ENCODE results near the gene YIF1A. TPM values are rescaled to one million over a fixed set of nuclear protein-coding genes. Genes with fewer than 3 reads are reported as not detected.
A peak's percentile ranks its signal among the peaks of the same experiment; 100 is the strongest.

Gene YIF1A
- polyA plus RNA-seq, 3 donors: 50.0 to 81.1 (median 63.8) TPM

- no peaks in the 10 kb centered on the region for H3K36me3 ChIP-seq (replicated peaks in 1 of 2; ENCODE audit: control insufficient read depth in 1 of 2, insufficient read depth in 2 of 2, low read length in 2 of 2)
- H3K4me3 ChIP-seq (replicated peaks in 1 of 3; ENCODE audit: low read depth in 2 of 3, low read length in 3 of 3): no peak overlapping the region
- H3K36me3 Mint-ChIP-seq: no peaks in the 10 kb centered on the region
- TF ChIP-seq, protein P1, sequence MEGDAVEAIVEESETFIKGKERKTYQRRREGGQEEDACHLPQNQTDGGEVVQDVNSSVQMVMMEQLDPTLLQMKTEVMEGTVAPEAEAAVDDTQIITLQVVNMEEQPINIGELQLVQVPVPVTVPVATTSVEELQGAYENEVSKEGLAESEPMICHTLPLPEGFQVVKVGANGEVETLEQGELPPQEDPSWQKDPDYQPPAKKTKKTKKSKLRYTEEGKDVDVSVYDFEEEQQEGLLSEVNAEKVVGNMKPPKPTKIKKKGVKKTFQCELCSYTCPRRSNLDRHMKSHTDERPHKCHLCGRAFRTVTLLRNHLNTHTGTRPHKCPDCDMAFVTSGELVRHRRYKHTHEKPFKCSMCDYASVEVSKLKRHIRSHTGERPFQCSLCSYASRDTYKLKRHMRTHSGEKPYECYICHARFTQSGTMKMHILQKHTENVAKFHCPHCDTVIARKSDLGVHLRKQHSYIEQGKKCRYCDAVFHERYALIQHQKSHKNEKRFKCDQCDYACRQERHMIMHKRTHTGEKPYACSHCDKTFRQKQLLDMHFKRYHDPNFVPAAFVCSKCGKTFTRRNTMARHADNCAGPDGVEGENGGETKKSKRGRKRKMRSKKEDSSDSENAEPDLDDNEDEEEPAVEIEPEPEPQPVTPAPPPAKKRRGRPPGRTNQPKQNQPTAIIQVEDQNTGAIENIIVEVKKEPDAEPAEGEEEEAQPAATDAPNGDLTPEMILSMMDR (IDR thresholded peaks at IDR 0.05): no peak
- H3K9me3 ChIP-seq (replicated peaks in 1 of 2; ENCODE audit: control insufficient read depth in 1 of 2, insufficient read depth in 1 of 2, low read length in 2 of 2): no peaks in the 10 kb centered on the region
- no peaks in the 10 kb centered on the region for H3K27me3 ChIP-seq (ENCODE audit: control insufficient read depth in 2 of 2, insufficient read depth in 2 of 2, low read length in 2 of 2)
- H3K4me3 Mint-ChIP-seq: peak overlapping the region in 1 of 2 donors; percentile 11
- peaks cover 22% of the 10 kb centered on the region for H3K4me1 Mint-ChIP-seq
- no peaks in the 10 kb centered on the region for H3K79me2 ChIP-seq (ENCODE audit: insufficient read depth, low read length)
- no peak overlapping the region for H2AFZ ChIP-seq (ENCODE audit: insufficient read depth, low read depth, low read length, poor library complexity, severe bottlenecking)
- peaks cover 0 to under 1% (median 0%) of the 10 kb centered on the region in 7 donors for H3K9me3 Mint-ChIP-seq
- WGBS (ENCODE audit: insufficient coverage): 92% methylated on average over 5 of the region's 8 CpGs
- intact Hi-C loops (cut with micrococcal nuclease): loop anchor here in 1 of 2 donors (10.0 kb wide), 1 partner anchor 74 kb away; no protein-coding TSS in a partner anchor
- H3K27ac ChIP-seq (ENCODE audit: low read depth in 1 of 2, low read length in 2 of 2): no peak overlapping the region
- no peak overlapping the region for H3K9ac ChIP-seq (ENCODE audit: insufficient read depth, low read length, poor library complexity, severe bottlenecking)
- H3K4me2 ChIP-seq (replicated peaks; ENCODE audit: extremely low read depth, low read length, poor library complexity, severe bottlenecking): no peak overlapping the region
- no peak for DNase-seq
- H3K4me1 ChIP-seq (ENCODE audit: control insufficient read depth in 1 of 2, insufficient read depth in 2 of 2, low read length in 2 of 2): peaks cover 25 to 33% of the 10 kb centered on the region in 2 donors
- no peaks in the 10 kb centered on the region for H4K20me1 ChIP-seq (ENCODE audit: insufficient read depth, low read length)
- H3K27ac Mint-ChIP-seq: no peak overlapping the region
- peaks cover 6 to 13% (median 12%) of the 10 kb centered on the region in 3 donors for H3K27me3 Mint-ChIP-seq (ENCODE audit: low read depth in 3 of 3)
Observed at GRCh38 chr11:66310324-66310723, 21.4 kb upstream of the YIF1A start.

- H4K20me1 ChIP-seq (ENCODE audit: insufficient read depth, low read length): no peaks in the 10 kb centered on the region
- no peaks in the 10 kb centered on the region for H3K9me3 ChIP-seq (replicated peaks in 1 of 2; ENCODE audit: control insufficient read depth in 1 of 2, insufficient read depth in 1 of 2, low read length in 2 of 2)
- no peak overlapping the region for H3K4me2 ChIP-seq (replicated peaks; ENCODE audit: extremely low read depth, low read length, poor library complexity, severe bottlenecking)
- peaks cover 25 to 31% of the 10 kb centered on the region in 2 donors for H3K4me1 ChIP-seq (ENCODE audit: control insufficient read depth in 1 of 2, insufficient read depth in 2 of 2, low read length in 2 of 2)
- no peak overlapping the region for H3K9ac ChIP-seq (ENCODE audit: insufficient read depth, low read length, poor library complexity, severe bottlenecking)
- DNase-seq: no peak
- H3K27me3 ChIP-seq (ENCODE audit: control insufficient read depth in 2 of 2, insufficient read depth in 2 of 2, low read length in 2 of 2): no peaks in the 10 kb centered on the region
- no peaks in the 10 kb centered on the region for H3K36me3 ChIP-seq (replicated peaks in 1 of 2; ENCODE audit: control insufficient read depth in 1 of 2, insufficient read depth in 2 of 2, low read length in 2 of 2)
- H3K79me2 ChIP-seq (ENCODE audit: insufficient read depth, low read length): no peaks in the 10 kb centered on the region
- Mint-ChIP-seq H3K4me1 (peaks cover 22% of the 10 kb centered on the region), H3K36me3 (no peaks in the 10 kb centered on the region), H3K4me3 (no peak overlapping the region), H3K9me3 (no peaks in the 10 kb centered on the region), H3K27ac (no peak overlapping the region), H3K27me3 (ENCODE audit: low read depth in 3 of 3) (peaks cover 4 to 15% (median 12%) of the 10 kb centered on the region in 3 donors)
- intact Hi-C loops (cut with micrococcal nuclease): no loop called here
- TF ChIP-seq, protein P1 (IDR thresholded peaks at IDR 0.05): no peak
- no peak overlapping the region for H3K4me3 ChIP-seq (replicated peaks in 1 of 3; ENCODE audit: low read depth in 2 of 3, low read length in 3 of 3)
- H2AFZ ChIP-seq (ENCODE audit: insufficient read depth, low read depth, low read length, poor library complexity, severe bottlenecking): no peak overlapping the region
- no peak overlapping the region for H3K27ac ChIP-seq (ENCODE audit: low read depth in 1 of 2, low read length in 2 of 2)
- WGBS (ENCODE audit: insufficient coverage): no CpG with 5 or more reads among the region's 3 CpGs
Observed at GRCh38 chr11:66309475-66309874, 20.5 kb upstream of the YIF1A start.
